ENCODE measurements around the gene H3-3A.

DNA sequence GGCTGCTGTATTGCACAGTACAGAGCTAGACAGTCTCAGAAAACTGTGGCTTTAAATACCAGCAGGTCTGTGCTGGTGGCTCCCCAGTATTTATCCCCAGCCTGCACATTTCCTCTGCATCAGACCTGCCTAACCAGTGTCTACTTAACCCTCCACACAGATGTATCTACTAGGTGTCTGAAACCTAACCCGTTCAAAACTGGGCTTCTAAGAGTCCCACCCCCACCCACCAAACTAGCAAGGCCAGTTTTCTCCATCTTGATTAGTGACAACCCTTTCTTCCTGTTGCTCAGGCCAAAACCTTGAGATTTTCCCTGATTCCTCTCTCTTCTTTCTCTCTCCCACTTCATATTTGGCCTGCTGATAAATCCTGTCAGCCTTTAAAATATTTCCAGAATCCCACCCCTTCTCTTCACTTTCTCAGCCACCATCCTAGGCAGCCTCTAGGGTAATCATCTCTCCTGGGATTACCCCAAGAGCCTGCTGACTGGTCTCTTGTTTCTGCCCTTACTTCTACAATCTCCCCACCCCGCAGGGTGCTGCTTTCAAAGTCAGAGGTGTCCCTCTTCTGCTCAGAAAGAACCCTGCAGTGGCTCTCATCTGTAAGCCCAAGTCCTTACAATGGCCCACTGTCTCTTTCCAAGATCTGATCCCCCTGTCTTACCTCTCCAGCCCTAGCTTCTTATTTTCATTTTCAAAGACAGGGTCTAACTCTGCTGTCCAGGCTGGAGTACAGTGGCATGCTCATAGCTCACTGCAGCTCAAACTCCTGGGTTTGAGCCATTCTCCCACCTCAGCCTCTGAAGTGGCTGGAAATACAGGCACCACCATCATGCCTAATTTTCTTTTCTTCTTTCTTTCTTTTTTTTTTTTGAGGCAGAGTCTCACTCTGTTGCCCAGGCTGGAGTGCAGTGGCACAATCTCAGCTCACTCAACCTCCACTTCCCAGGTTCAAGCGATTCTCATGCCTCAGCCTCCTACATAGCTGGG is 45.2 kb downstream of the H3-3A start:
- no peak for TF ChIP-seq POLR2A (IDR thresholded peaks at IDR 0.05)
- TF ChIP-seq, protein P1, sequence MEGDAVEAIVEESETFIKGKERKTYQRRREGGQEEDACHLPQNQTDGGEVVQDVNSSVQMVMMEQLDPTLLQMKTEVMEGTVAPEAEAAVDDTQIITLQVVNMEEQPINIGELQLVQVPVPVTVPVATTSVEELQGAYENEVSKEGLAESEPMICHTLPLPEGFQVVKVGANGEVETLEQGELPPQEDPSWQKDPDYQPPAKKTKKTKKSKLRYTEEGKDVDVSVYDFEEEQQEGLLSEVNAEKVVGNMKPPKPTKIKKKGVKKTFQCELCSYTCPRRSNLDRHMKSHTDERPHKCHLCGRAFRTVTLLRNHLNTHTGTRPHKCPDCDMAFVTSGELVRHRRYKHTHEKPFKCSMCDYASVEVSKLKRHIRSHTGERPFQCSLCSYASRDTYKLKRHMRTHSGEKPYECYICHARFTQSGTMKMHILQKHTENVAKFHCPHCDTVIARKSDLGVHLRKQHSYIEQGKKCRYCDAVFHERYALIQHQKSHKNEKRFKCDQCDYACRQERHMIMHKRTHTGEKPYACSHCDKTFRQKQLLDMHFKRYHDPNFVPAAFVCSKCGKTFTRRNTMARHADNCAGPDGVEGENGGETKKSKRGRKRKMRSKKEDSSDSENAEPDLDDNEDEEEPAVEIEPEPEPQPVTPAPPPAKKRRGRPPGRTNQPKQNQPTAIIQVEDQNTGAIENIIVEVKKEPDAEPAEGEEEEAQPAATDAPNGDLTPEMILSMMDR (IDR thresholded peaks at IDR 0.05): no peak
